ENCODE data around the gene GAB3. TPM values are rescaled to one million over a fixed set of nuclear protein-coding genes. Genes with fewer than 3 reads are reported as not detected.

GAB3 gene
- total RNA-seq, 1 experiment from 2014 or later: 0.69 TPM

- POLR2A ChIA-PET: no interaction called here
- H3K4me3 ChIP-seq (replicated peaks in 1 of 2; ENCODE audit: low read depth in 1 of 2, low read length in 2 of 2): no peak overlapping the region
Observed at GRCh38 chrX:154733066-154733425, 17.8 kb downstream of the GAB3 start.

More at GRCh38 chrX:154733066-154733425, 17.8 kb downstream of the GAB3 start:
- Histone ChIP-seq H3K4me2 (ENCODE audit: low read length) (no peak overlapping the region), H3K9ac (ENCODE audit: low read length) (no peak overlapping the region), H2AFZ (ENCODE audit: low read depth, low read length, poor library complexity, severe bottlenecking) (no peak overlapping the region), H3K4me1 (ENCODE audit: control insufficient read depth in 1 of 2, insufficient read depth in 2 of 2, low read length in 2 of 2) (no peaks in the 10 kb centered on the region), H3K9me3 (ENCODE audit: control insufficient read depth in 1 of 2, insufficient read depth in 1 of 2, low read depth in 1 of 2, low read length in 2 of 2) (no peaks in the 10 kb centered on the region), H3K27me3 (ENCODE audit: insufficient read depth, low read length) (no peaks in the 10 kb centered on the region), H3K9me2 (ENCODE audit: insufficient read depth) (no peaks in the 10 kb centered on the region), H3K36me3 (ENCODE audit: control insufficient read depth in 1 of 2, insufficient read depth in 2 of 2, low read length in 2 of 2) (no peaks in the 10 kb centered on the region), H3K27ac (ENCODE audit: low read depth, low read length) (no peak overlapping the region), H4K20me1 (ENCODE audit: insufficient read depth) (no peaks in the 10 kb centered on the region), H3K79me2 (ENCODE audit: insufficient read depth, low read length) (no peaks in the 10 kb centered on the region)
- no peak for TF ChIP-seq YY1 (IDR thresholded peaks at IDR 0.05; ENCODE audit: extremely low read depth, insufficient replicate concordance, low read depth, low read length)
- TF ChIP-seq EZH2phosphoT487 (IDR thresholded peaks at IDR 0.05; ENCODE audit: borderline replicate concordance): no peak
- no peak for TF ChIP-seq MAX (IDR thresholded peaks at IDR 0.05)
- no peak for TF ChIP-seq RAD21 (IDR thresholded peaks at IDR 0.05; ENCODE audit: low read depth)
- TF ChIP-seq SP1 (IDR thresholded peaks at IDR 0.05; ENCODE audit: low read depth): no peak
- no peak for TF ChIP-seq EZH2 (IDR thresholded peaks at IDR 0.05)
- no peak for TF ChIP-seq POLR2AphosphoS5 (IDR thresholded peaks at IDR 0.05; ENCODE audit: low read depth, low read length)
- TF ChIP-seq SIN3A (IDR thresholded peaks at IDR 0.05; ENCODE audit: low read depth): no peak
- TF ChIP-seq ZBTB33 (IDR thresholded peaks at IDR 0.05; ENCODE audit: extremely low read depth, insufficient replicate concordance, low read length): no peak
- TF ChIP-seq TCF7L2 (IDR thresholded peaks at IDR 0.05; ENCODE audit: borderline replicate concordance, extremely low read depth, insufficient read depth, insufficient read length): no peak
- TF ChIP-seq CTCF (IDR thresholded peaks at IDR 0.05 in 2 of 3, conservative IDR thresholded peaks at IDR 0.05 in 1 of 3; ENCODE audit: borderline replicate concordance in 1 of 3, insufficient read depth in 1 of 3, low read depth in 2 of 3, low read length in 2 of 3): no peak
- no peak for TF ChIP-seq CEBPB (IDR thresholded peaks at IDR 0.05; ENCODE audit: low read depth)
- no peak for TF ChIP-seq ZNF274 (IDR thresholded peaks at IDR 0.05; ENCODE audit: low read depth, low read length)
- no peak for TF ChIP-seq EGR1 (IDR thresholded peaks at IDR 0.05; ENCODE audit: low read depth)
- TF ChIP-seq, protein P1, sequence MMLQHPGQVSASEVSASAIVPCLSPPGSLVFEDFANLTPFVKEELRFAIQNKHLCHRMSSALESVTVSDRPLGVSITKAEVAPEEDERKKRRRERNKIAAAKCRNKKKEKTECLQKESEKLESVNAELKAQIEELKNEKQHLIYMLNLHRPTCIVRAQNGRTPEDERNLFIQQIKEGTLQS (IDR thresholded peaks at IDR 0.05): no peak
- no peak for TF ChIP-seq POLR2A (IDR thresholded peaks at IDR 0.05; ENCODE audit: borderline replicate concordance, extremely low read depth, insufficient read depth, insufficient read length)
- ATAC-seq (no peak), DNase-seq (ENCODE audit: low read depth, low spot score) (no peak)
- intact Hi-C loops (cut with micrococcal nuclease): no loop called here
- RAD21 ChIA-PET (ENCODE audit: low non-redundant PET in 1 of 2, low total read pairs in 2 of 2, uncharacterized antibody in 2 of 2, unreplicated experiment in 2 of 2): no interaction called here
- CTCF ChIA-PET: interaction anchor here (1.7 to 2.2 kb wide), 2 partner anchors 15 to 16 kb away, joined by 6 to 8 read pairs; no protein-coding TSS in a partner anchor
- no TSS peak for BruUV-seq (replicated peaks)

All from HCT116 (cell line).